Measurements from ENCODE around the gene AURKAIP1. TPM values are rescaled to one million over a fixed set of nuclear protein-coding genes. Genes with fewer than 3 reads are reported as not detected.

The AURKAIP1 gene
- total and polyA plus RNA-seq, 9 of the 15 experiments (the other 6 are each of a cell fraction or from before 2014, with no cell fraction given), result 7.8 to 478 (median 92.0) TPM

GRCh38 chr1:1374929-1375662 is at the start of gene AURKAIP1 (continued):
- TF ChIP-seq ESRRA (IDR thresholded peaks at IDR 0.05; ENCODE audit: borderline replicate concordance, low read depth) (peak; percentile 97), NFYB (IDR thresholded peaks at IDR 0.05; ENCODE audit: extremely low read depth, insufficient read length) (no peak), SFPQ (IDR thresholded peaks at IDR 0.05; ENCODE audit: low read depth, low read length) (no peak), EGR1 (conservative IDR thresholded peaks at IDR 0.05) (peak; percentile 98), CBFA2T3 (IDR thresholded peaks at IDR 0.05) (peak; percentile 37; the same call in 1 of the 2 replicates), ZNF609 (CRISPR knock-in tag; IDR thresholded peaks at IDR 0.05; ENCODE audit: borderline replicate concordance) (peak; percentile 90), OTX1 (CRISPR knock-in tag; IDR thresholded peaks at IDR 0.05) (peak; percentile 88), KLF6 (CRISPR knock-in tag; IDR thresholded peaks at IDR 0.05; ENCODE audit: borderline replicate concordance) (peak; percentile 85; the same call in 1 of the 2 replicates), CC2D1A (IDR thresholded peaks at IDR 0.05) (no peak; the same call in 1 of the 2 replicates), EP400 (IDR thresholded peaks at IDR 0.05) (peak; percentile 94), MTA3 (IDR thresholded peaks at IDR 0.05; ENCODE audit: borderline replicate concordance) (peak; percentile 97), YY1 (IDR thresholded peaks at IDR 0.05; ENCODE audit: borderline replicate concordance in 1 of 3, control insufficient read depth in 1 of 3, extremely low read depth in 1 of 3, insufficient read depth in 3 of 3, insufficient read length in 1 of 3, insufficient replicate concordance in 2 of 3, low read depth in 1 of 3, low read length in 2 of 3) (peak in 2 of 3 experiments; percentile 83 to 84), U2AF2 (optimal IDR thresholded peaks at IDR 0.05; ENCODE audit: low read depth, low read length) (no peak), ZNF134 (CRISPR knock-in tag; conservative IDR thresholded peaks at IDR 0.05) (0 out of 2 replicates have a peak, but pooled peaks have one; percentile 56), HNRNPH1 (optimal IDR thresholded peaks at IDR 0.05; ENCODE audit: low read depth, low read length) (no peak), CBX3 (IDR thresholded peaks at IDR 0.05; ENCODE audit: borderline replicate concordance in 1 of 2, low read length in 2 of 2) (peak in 1 of 2 experiments; percentile 94; a peak in 1 of 3 replicates), ZFP36 (IDR thresholded peaks at IDR 0.05; ENCODE audit: low read depth, low read length, partially characterized antibody) (peak; percentile 31), NONO (IDR thresholded peaks at IDR 0.05; ENCODE audit: low read depth in 2 of 2, low read length in 1 of 2) (peak; percentile 89 to 95; a peak in 3 of 4 replicates), PHTF2 (CRISPR knock-in tag; IDR thresholded peaks at IDR 0.05) (no peak), NFXL1 (CRISPR knock-in tag; IDR thresholded peaks at IDR 0.05) (no peak)

Data from K562 (cell line).